CD4-positive, CD25-positive, alpha-beta regulatory T cell (primary cell): ENCODE results near the gene CST1. TPM values are rescaled to one million over a fixed set of nuclear protein-coding genes. Genes with fewer than 3 reads are reported as not detected.
"Not testable (repeated sequence)": the region's sequence is repeated elsewhere in the genome, so short reads cannot be mapped to it uniquely, and the experiment has no call there.

Experiments used
- ATAC-seq, 2 donors: fragments of 150-1000 bp; cut with Tn5 transposase; one replicate each; pipeline ENCODE4 v1.10.0; 2021; ENCODE audit warnings: low read depth in 2 of 2, moderate number of reproducible peaks in 2 of 2, moderate library complexity in 1 of 2
- DNase-seq, 3 donors: peaks; one replicate each; pipeline versions ENCODE4 v3.0.0 to v3.0.0-alpha.2; 2012 to 2022; ENCODE audit warnings: mixed read lengths in 1 of 3
- H3K27ac ChIP-seq: one replicate; pipeline ENCODE4 v1.7.0; 2013; ENCODE audit warnings: mild to moderate bottlenecking, low read length; ENCODE audit not compliant: insufficient read depth, poor library complexity, severe bottlenecking
- H3K27me3 ChIP-seq: one replicate; pipeline ENCODE4 v1.7.0; 2013; ENCODE audit warnings: low read length; ENCODE audit not compliant: control insufficient read depth, insufficient read depth
- H3K36me3 ChIP-seq: one replicate; pipeline ENCODE4 v1.7.0; 2013; ENCODE audit warnings: mild to moderate bottlenecking, low read length, moderate library complexity; ENCODE audit not compliant: control insufficient read depth, insufficient read depth
- H3K4me1 ChIP-seq: 2 replicates; pipeline ENCODE4 v1.7.0; 2013; ENCODE audit warnings: mild to moderate bottlenecking, low read length; ENCODE audit not compliant: insufficient read depth, control insufficient read depth, poor library complexity, severe bottlenecking
- H3K4me3 ChIP-seq: one replicate; pipeline ENCODE4 v1.7.0; 2013; ENCODE audit warnings: low read depth, mild to moderate bottlenecking, low read length, moderate library complexity
- H3K9me3 ChIP-seq, 2 experiments: 1 replicate in 1 of 2; 2 replicates in 1 of 2; pipeline ENCODE4 v1.7.0; 2013; ENCODE audit warnings: low read length in 2 of 2, mild to moderate bottlenecking in 1 of 2, moderate library complexity in 1 of 2; ENCODE audit not compliant: control insufficient read depth in 2 of 2
- H3K27ac Mint-ChIP-seq, 3 donors: one replicate each; pipeline ENCODE4 v1.8.0; 2020 to 2022; ENCODE audit warnings: mild to moderate bottlenecking in 3 of 3, mixed read lengths in 3 of 3, moderate library complexity in 2 of 3
- H3K27me3 Mint-ChIP-seq: one replicate; pipeline ENCODE4 v1.8.0; 2022; ENCODE audit warnings: mild to moderate bottlenecking, mixed read lengths
- H3K36me3 Mint-ChIP-seq: one replicate; pipeline ENCODE4 v1.8.0; 2020; ENCODE audit warnings: mixed read lengths
- H3K4me1 Mint-ChIP-seq, 4 donors: one replicate each; pipeline ENCODE4 v1.8.0; 2020 to 2022; ENCODE audit warnings: mixed read lengths in 4 of 4, mild to moderate bottlenecking in 1 of 4
- H3K4me3 Mint-ChIP-seq, 4 donors: one replicate each; pipeline ENCODE4 v1.8.0; 2020 to 2022; ENCODE audit warnings: mild to moderate bottlenecking in 4 of 4, mixed read lengths in 4 of 4, moderate library complexity in 3 of 4
- H3K9me3 Mint-ChIP-seq, 7 donors: one replicate each; pipeline ENCODE4 v1.8.0; 2020 to 2022; ENCODE audit warnings: mixed read lengths in 7 of 7, mild to moderate bottlenecking in 3 of 7, moderate library complexity in 2 of 7
- polyA plus RNA-seq, 4 donors: library from polyadenylated mRNA; unstranded; fragments of 300-500 nt; fragmentation: Illumina TruSeq; gene quantifications; one replicate each; pipeline ENCODE4 v1.2.3, GENCODE V29; 2021
- total RNA-seq: library from RNA; stranded (reverse); gene quantifications from one replicate; pipeline ENCODE4 v1.2.3, GENCODE V29; 2022

Gene CST1
- total and polyA plus RNA-seq, 5 donors from 2014 or later, result not detected

GRCh38 chr20:23777380-23777779 is 26.6 kb upstream of the CST1 start:
- not testable (repeated sequence) for H3K9me3 ChIP-seq, H3K27me3 Mint-ChIP-seq, H3K27me3 ChIP-seq, H3K4me3 Mint-ChIP-seq, H3K27ac Mint-ChIP-seq, H3K9me3 Mint-ChIP-seq, ATAC-seq, H3K4me1 ChIP-seq, H3K27ac ChIP-seq, H3K4me1 Mint-ChIP-seq, H3K36me3 ChIP-seq, DNase-seq, H3K4me3 ChIP-seq, H3K36me3 Mint-ChIP-seq

- no peaks in the 10 kb centered on the region for H3K9me3 ChIP-seq
- H3K27ac ChIP-seq, result no peak overlapping the region
- Mint-ChIP-seq H3K36me3 (no peaks in the 10 kb centered on the region), H3K4me1 (no peaks in the 10 kb centered on the region), H3K27ac (no peak overlapping the region), H3K27me3 (no peaks in the 10 kb centered on the region), H3K4me3 (no peak overlapping the region), H3K9me3 (peaks cover 0 to 2% (median 0%) of the 10 kb centered on the region in 7 donors)
- DNase-seq (no peak), ATAC-seq (no peak)
- no peaks in the 10 kb centered on the region for H3K4me1 ChIP-seq
- H3K27me3 ChIP-seq, result no peaks in the 10 kb centered on the region
- no peaks in the 10 kb centered on the region for H3K36me3 ChIP-seq
- no peak overlapping the region for H3K4me3 ChIP-seq
These were observed 25.5 kb upstream of the CST1 start for GRCh38 chr20:23776067-23776771.

- no peak for DNase-seq
- no peak overlapping the region for H3K4me3 Mint-ChIP-seq
- Histone ChIP-seq H3K9me3 (no peaks in the 10 kb centered on the region), H3K36me3 (no peaks in the 10 kb centered on the region), H3K27me3 (no peaks in the 10 kb centered on the region), H3K4me3 (no peak overlapping the region), H3K4me1 (no peaks in the 10 kb centered on the region), H3K27ac (no peak overlapping the region)
- no peaks in the 10 kb centered on the region for H3K36me3 Mint-ChIP-seq
- ATAC-seq, result no peak
- H3K9me3 Mint-ChIP-seq, result peaks cover 0 to 2% (median 0%) of the 10 kb centered on the region in 7 donors
- no peaks in the 10 kb centered on the region for H3K4me1 Mint-ChIP-seq
- H3K27me3 Mint-ChIP-seq, result no peaks in the 10 kb centered on the region
- H3K27ac Mint-ChIP-seq, result no peak overlapping the region
These were observed 23.3 kb upstream of the CST1 start for GRCh38 chr20:23774081-23774480.

- no peaks in the 10 kb centered on the region for H3K4me1 ChIP-seq
- Mint-ChIP-seq H3K4me3 (no peak overlapping the region), H3K4me1 (no peaks in the 10 kb centered on the region), H3K27ac (no peak overlapping the region), H3K27me3 (no peaks in the 10 kb centered on the region), H3K36me3 (no peaks in the 10 kb centered on the region), H3K9me3 (peaks cover 0 to 2% (median 0%) of the 10 kb centered on the region in 7 donors)
- no peaks in the 10 kb centered on the region for H3K27me3 ChIP-seq
- DNase-seq (no peak), ATAC-seq (no peak)
- no peak overlapping the region for H3K27ac ChIP-seq
- no peaks in the 10 kb centered on the region for H3K9me3 ChIP-seq
- H3K36me3 ChIP-seq, result no peaks in the 10 kb centered on the region
- H3K4me3 ChIP-seq, result no peak overlapping the region
These were observed 22.8 kb upstream of the CST1 start for GRCh38 chr20:23773579-23773978.

GRCh38 chr20:23773127-23773526 is 22.4 kb upstream of the CST1 start:
- no peak overlapping the region for H3K4me3 ChIP-seq
- no peaks in the 10 kb centered on the region for H3K4me1 ChIP-seq
- ATAC-seq, result no peak
- Mint-ChIP-seq H3K27ac (no peak overlapping the region), H3K9me3 (peaks cover 0 to 2% (median 0%) of the 10 kb centered on the region in 7 donors), H3K4me1 (no peaks in the 10 kb centered on the region), H3K36me3 (no peaks in the 10 kb centered on the region), H3K4me3 (no peak overlapping the region), H3K27me3 (no peaks in the 10 kb centered on the region)
- no peaks in the 10 kb centered on the region for H3K27me3 ChIP-seq
- H3K9me3 ChIP-seq, result no peaks in the 10 kb centered on the region
- no peak for DNase-seq
- no peak overlapping the region for H3K27ac ChIP-seq
- H3K36me3 ChIP-seq, result no peaks in the 10 kb centered on the region

GRCh38 chr20:23772074-23772473 is 21.3 kb upstream of the CST1 start:
- Mint-ChIP-seq H3K9me3 (peaks cover 0 to 2% (median 0%) of the 10 kb centered on the region in 7 donors), H3K27ac (no peak overlapping the region), H3K36me3 (no peaks in the 10 kb centered on the region), H3K4me3 (no peak overlapping the region), H3K27me3 (no peaks in the 10 kb centered on the region), H3K4me1 (no peaks in the 10 kb centered on the region)
- Histone ChIP-seq H3K9me3 (no peaks in the 10 kb centered on the region), H3K4me3 (no peak overlapping the region), H3K27me3 (no peaks in the 10 kb centered on the region), H3K36me3 (no peaks in the 10 kb centered on the region), H3K4me1 (no peaks in the 10 kb centered on the region), H3K27ac (no peak overlapping the region)
- ATAC-seq, result no peak
- DNase-seq, result no peak

- H3K27ac Mint-ChIP-seq, result no peak overlapping the region
- no peaks in the 10 kb centered on the region for H3K4me1 Mint-ChIP-seq
- H3K36me3 Mint-ChIP-seq, result no peaks in the 10 kb centered on the region
- H3K4me3 Mint-ChIP-seq, result no peak overlapping the region
- no peaks in the 10 kb centered on the region for H3K4me1 ChIP-seq
- no peaks in the 10 kb centered on the region for H3K27me3 ChIP-seq
- no peak overlapping the region for H3K27ac ChIP-seq
- DNase-seq (no peak), ATAC-seq (no peak)
- H3K4me3 ChIP-seq, result no peak overlapping the region
- H3K9me3 Mint-ChIP-seq, result peaks cover 0 to 4% (median 0%) of the 10 kb centered on the region in 7 donors
- no peaks in the 10 kb centered on the region for H3K36me3 ChIP-seq
- H3K27me3 Mint-ChIP-seq, result no peaks in the 10 kb centered on the region
- no peaks in the 10 kb centered on the region for H3K9me3 ChIP-seq
These were observed 19.6 kb upstream of the CST1 start for GRCh38 chr20:23770384-23770783.

- H3K27ac Mint-ChIP-seq, H3K4me3 Mint-ChIP-seq, ATAC-seq, H3K9me3 ChIP-seq, H3K27me3 Mint-ChIP-seq, H3K27ac ChIP-seq, H3K36me3 ChIP-seq, H3K4me1 ChIP-seq, H3K27me3 ChIP-seq, H3K4me1 Mint-ChIP-seq, H3K9me3 Mint-ChIP-seq, DNase-seq, H3K4me3 ChIP-seq, H3K36me3 Mint-ChIP-seq: not testable (repeated sequence)
These were observed 17.8 kb upstream of the CST1 start for GRCh38 chr20:23768520-23768919.
